ENCODE data around the gene GREM2.

Gene GREM2

GRCh38 chr1:240496356-240496755 lies 115.6 kb downstream of the GREM2 start:
- no peak for DNase-seq

- no peak for DNase-seq
Observed at GRCh38 chr1:240495601-240496000, 116.4 kb downstream of the GREM2 start.

DNA sequence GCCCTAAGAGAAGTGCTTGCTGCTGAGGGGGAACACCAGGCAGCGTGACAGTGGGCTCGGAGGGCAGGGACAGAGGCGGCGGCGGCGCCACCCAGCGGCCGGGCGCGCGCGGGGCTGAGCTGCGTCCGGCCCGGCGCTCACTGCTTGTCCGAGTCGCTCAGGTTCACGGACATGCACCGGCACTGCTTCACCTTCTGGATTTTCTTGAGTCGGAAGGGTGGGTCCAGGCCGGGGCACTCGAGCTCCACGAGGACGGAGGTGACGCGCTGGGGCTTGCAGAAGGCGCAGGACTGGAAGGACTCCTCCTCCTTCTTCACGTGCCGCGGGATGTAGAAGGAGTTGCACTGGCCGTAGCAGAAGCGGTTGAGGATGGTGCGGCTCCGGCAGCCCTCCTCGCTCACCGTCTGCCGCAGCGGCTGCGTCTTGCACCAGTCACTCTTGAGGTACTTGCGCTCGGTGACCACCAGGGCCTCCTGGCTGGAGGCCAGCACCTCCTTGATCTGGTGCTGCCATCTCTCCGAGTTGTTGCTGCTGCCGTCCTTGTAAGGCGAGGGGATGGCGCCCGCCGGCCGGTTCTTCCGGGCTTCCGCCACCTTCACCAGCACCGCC lies 119.0 kb downstream of the GREM2 start:
- DNase-seq, result no peak

DNA sequence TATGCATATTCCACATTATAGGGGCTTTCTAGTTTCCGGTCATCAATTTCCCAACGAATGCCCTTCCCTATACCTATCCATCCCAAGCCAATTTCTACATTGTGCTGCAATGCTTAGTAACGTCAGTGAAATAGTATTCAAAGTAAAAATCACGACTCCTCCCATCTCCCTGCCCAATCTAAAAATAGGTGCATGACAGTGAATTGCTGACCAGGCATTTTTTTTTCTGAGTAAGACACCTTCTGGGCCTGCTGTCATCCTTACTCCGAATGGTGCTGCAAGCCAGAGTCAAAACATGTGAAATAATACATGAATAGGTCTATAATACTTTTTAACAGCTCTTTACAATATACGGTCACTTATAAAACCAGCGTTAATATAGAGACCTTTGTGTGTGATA lies 120.2 kb downstream of the GREM2 start:
- no peak for DNase-seq

DNA sequence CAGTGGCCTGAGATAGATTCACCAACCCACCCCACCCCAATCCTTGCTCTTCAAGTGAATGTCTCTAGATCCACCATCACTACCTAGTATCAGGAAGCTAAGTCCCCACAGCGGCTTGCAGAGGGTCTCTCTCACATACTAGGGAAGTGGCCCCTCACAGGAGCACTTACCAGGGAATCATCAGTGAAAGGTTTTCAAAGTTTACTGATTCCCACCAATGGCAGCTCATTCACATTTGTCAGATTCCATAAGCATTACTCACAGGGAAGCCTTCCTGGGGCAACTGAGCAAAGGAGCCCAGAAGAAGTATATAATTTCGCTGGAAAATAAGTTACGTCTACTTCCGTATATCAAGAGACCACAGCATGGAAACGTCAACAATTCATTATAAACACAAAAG lies 120.8 kb downstream of the GREM2 start:
- no peak for DNase-seq

DNA sequence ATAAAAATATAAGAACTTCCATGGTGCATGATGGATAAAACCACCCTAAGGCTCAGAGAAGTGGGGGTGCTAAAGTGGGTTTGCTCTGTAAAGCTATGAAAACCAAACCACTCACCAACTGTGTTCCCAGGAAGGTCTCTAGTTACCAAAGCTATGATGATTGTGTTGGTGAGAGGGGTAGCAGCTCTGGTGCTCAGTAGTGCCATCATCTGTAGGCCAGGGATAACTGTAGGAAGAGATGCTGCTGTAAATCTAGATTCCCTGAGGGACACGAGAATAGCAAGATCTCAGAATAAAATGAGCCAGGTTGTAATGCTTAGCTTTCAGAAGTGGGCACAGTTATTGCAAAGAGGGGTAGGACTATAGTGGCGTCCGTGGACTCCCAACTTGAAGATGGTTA lies 124.5 kb downstream of the GREM2 start:
- no peak for DNase-seq

DNA sequence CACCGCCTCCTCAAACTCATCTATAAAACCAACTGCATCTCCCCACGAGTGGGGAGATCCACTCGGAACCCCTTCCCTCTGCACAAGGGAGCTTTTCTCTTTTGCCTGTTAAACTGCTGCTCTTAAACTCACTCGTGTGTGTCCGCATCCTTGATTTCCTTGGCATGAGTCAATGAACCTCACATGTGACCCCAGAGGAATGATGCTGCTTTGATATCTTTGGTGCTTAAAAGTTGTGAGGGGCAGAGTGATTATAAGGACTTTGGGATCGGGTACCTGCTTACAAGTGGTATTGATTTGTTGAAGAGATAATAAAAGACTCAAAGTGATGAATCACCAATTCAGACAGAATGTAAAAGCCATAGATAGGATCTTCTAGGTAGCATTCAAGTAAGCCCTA lies 125.3 kb downstream of the GREM2 start:
- no peak for DNase-seq

GRCh38 chr1:240484804-240485443 lies 127.0 kb downstream of the GREM2 start:
- DNase-seq, result no peak

DNA sequence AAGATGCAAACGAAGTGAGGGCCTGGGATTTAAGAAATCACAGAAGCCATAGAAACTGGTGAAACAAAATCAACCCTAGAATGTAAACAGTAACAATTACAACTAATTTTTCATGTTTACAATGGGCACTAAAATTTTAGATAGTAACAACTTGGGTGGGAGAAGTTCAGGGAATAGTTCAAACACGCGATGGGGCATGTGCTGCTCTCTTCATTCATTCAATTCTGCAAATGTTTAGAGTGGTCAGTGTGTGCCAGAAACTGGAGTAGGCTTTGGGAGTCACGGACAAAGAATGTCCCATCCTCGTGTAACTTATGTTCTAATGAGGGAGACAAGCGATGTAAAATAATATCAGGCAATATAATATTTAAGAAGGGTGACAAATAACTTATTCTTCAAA lies 133.4 kb downstream of the GREM2 start:
- DNase-seq, result no peak

DNA sequence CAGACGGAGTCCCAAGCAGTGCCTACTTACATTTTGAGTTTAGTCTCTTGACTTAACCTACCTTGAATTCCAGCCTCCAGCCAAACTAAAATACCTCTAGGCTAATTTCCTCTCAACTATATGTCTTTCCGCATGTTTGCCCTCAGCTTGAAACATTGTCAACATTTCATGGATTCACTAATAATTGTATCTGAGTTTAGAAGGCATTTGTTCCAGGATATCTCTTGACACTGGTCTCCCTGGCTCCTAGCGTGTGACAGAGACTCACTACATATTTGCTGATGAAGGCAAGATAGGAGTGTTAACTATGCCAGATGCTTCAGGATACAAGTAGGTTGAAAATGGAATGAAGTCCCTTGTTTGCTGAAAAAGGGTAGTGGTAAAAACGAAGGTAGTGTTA lies 136.1 kb downstream of the GREM2 start:
- DNase-seq, result no peak

DNA sequence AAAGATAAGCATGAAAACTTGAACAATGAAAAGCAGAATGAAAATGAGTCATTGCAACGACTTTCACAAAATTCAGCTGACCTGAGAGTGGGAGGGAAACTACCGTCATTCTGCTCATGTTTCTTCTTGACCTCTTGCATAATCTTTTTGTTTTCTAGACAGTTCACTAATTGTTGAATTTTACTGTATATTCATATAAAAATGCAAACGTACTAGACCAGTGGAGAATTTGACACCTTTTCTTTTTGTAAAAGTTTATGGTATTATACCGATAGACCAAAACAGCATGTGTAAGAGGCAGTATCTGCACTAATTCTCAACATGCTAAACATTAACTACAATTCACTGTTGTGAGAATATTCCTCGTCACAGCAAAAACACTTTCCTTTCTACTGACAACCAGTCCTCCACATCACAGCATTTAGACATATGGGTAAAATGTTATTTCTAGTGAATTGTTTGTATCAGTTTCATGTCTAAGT lies 137.8 kb downstream of the GREM2 start:
- DNase-seq, result no peak

DNA sequence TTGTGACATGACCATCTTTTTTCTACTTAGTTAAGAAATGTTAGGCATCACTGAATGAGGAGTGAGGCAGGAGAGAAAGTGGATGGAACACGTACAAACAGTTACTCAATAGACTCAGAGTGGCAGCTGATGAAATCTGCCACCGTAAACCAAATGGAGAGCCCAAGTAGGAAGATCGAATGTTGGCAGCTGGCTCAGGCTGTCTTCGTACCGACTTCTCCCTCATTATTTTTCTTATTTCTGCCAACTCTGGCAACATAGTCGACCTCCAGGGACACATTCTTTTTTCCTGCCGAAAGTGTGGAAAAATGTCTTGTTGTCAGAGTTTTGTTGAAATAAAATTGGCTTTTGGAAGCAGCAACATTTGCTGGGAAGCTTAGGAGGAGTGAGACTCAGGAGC lies 143.3 kb downstream of the GREM2 start:
- no peak for DNase-seq

DNA sequence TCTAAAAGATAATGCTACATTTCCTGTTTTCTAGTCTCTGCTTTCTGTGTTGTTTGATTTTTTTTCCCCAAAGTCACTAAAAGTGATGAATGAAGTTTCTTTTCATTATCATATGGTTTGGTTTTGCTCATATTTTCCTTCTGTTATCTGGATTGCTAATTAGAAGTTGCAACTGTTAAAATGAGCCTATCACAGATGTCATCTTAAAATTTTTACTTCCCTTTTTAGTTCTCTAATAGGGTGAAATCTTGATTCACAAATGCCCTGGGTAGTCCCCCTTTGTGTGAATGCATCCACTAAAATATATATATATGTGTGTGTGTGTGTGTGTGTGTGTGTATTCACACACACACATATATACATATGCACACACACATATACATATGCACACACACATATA lies 144.1 kb downstream of the GREM2 start:
- DNase-seq, result no peak

GRCh38 chr1:240466509-240466908 lies 145.4 kb downstream of the GREM2 start:
- no peak for DNase-seq

GRCh38 chr1:240465531-240465940 lies 146.4 kb downstream of the GREM2 start:
- no peak for DNase-seq

- no peak for DNase-seq
Observed at GRCh38 chr1:240464099-240464498, 147.9 kb downstream of the GREM2 start.

GRCh38 chr1:240462766-240463395 lies 149.1 kb downstream of the GREM2 start:
- no peak for DNase-seq

GRCh38 chr1:240462277-240462676 lies 149.7 kb downstream of the GREM2 start:
- no peak for DNase-seq

- DNase-seq, result no peak
Observed at GRCh38 chr1:240457203-240457602, 154.8 kb downstream of the GREM2 start.

GRCh38 chr1:240455228-240455821 lies 156.6 kb downstream of the GREM2 start:
- no peak for DNase-seq

- no peak for DNase-seq
Observed at GRCh38 chr1:240445369-240445768, 166.6 kb downstream of the GREM2 start.

DNA sequence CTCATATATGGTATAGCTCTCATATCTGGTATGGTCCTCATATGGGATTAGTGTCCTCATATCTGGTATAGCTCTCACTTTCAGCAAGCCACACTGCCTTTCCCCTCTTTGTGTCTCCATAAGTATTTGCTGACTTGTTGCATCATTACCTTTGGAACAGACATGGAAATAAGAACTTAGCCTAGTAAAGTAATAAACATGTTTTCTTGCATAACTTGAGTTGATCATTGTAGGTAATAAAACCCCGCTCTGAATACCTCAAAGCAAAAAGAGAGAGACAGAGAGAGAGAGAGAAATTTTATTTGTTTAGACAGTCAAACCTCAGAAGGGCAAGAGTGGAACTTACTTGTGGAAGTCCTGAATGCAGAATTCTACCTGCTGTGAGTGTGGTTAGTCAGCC lies 170.3 kb downstream of the GREM2 start:
- DNase-seq, result no peak

All from NCI-H1105 treated with DMSO at 0.1 percent for 48 hours (cell line).